Body of pancreas (tissue), 4 donors: ENCODE data around the gene GJC3. TPM values are rescaled to one million over a fixed set of nuclear protein-coding genes. Genes with fewer than 3 reads are reported as not detected.
"Not testable (repeated sequence)": the region's sequence is repeated elsewhere in the genome, so short reads cannot be mapped to it uniquely, and the experiment has no call there.

Experiments
- ATAC-seq: fragments of 150-250 bp; one replicate; pipeline ENCODE4 v1.9.1; 2016
- DNase-seq, 4 donors: peaks; one replicate each; pipeline ENCODE4 v3.0.0-alpha.2; 2019
- H3K27ac ChIP-seq, 4 donors: fragments of 200-600 bp; sonication (generic); 1 replicate in 3 of 4; 2 replicates in 1 of 4; pipeline versions ENCODE4 v1.5.1 to v1.6.1; 2016 to 2019; ENCODE audit warnings: mild to moderate bottlenecking in 1 of 4, mixed read lengths in 1 of 4, moderate library complexity in 1 of 4
- H3K27me3 ChIP-seq, 2 donors: fragments of 200-600 bp; sonication (generic); one replicate each; pipeline ENCODE4 v1.6.0; 2016; ENCODE audit warnings: mild to moderate bottlenecking in 1 of 2
- H3K36me3 ChIP-seq, 2 donors: fragments of 200-600 bp; sonication (generic); replicated peaks in 1 of 2; 2 replicates each; pipeline ENCODE4 v1.5.1; 2016; ENCODE audit warnings: low read depth in 2 of 2; ENCODE audit not compliant: insufficient read depth in 1 of 2
- H3K4me1 ChIP-seq: fragments of 200-600 bp; sonication (generic); one replicate; pipeline ENCODE4 v1.6.0; 2016
- H3K4me3 ChIP-seq, 2 donors: fragments of 200-600 bp; sonication (generic); 1 replicate in 1 of 2; 2 replicates in 1 of 2; pipeline ENCODE4 v1.5.1; 2016 to 2019
- H3K9me3 ChIP-seq, 3 donors: fragments of 200-600 bp; sonication (generic); 1 replicate in 2 of 3; 2 replicates in 1 of 3; pipeline ENCODE4 v1.5.1; 2016
- POLR2A ChIP-seq, 3 donors: fragments of 450-650 bp; IDR thresholded peaks; one replicate each; pipeline ENCODE4 v1.6.1; 2016; ENCODE audit warnings: antibody characterized with exemption in 3 of 3, mild to moderate bottlenecking in 2 of 3
- WGBS, 2 donors: methylation state at CpG; one replicate each; pipeline ENCODE4 v1.1.5; 2017; 5-methylcytosine and 5-hydroxymethylcytosine counted together
- intact Hi-C: fragments of 100-400 bp; cut with DNase I; formaldehyde crosslinking; loops from one replicate; pipeline ENCODE4 v1.15.1; 2023
- total RNA-seq, 2 donors: library from RNA; depleted of rRNA; stranded (reverse); fragments of >200 nt; gene quantifications; one replicate each; pipeline ENCODE4 v1.1.0, GENCODE V29; 2016
- TF ChIP-seq, protein P1 (sequence below), 7 experiments: fragments of 450-650 bp in 4 of 7; fragments of 200-600 bp in 3 of 7; sonication (generic) in 3 of 7; IDR thresholded peaks; one replicate each; pipeline ENCODE4 v1.5.1; 2016 to 2019; ENCODE audit warnings: antibody characterized with exemption in 7 of 7

Gene GJC3
- total RNA-seq, 2 donors from 2014 or later: not detected

GRCh38 chr7:99971242-99971641 lies 41.8 kb upstream of the GJC3 start:
- Histone ChIP-seq H3K27ac (no peak overlapping the region), H3K4me3 (no peak overlapping the region), H3K27me3 (no peaks in the 10 kb centered on the region), H3K36me3 (peaks cover 0 to 10% of the 10 kb centered on the region in 2 donors), H3K9me3 (no peaks in the 10 kb centered on the region), H3K4me1 (peaks cover 41% of the 10 kb centered on the region)
- intact Hi-C loops: no loop called here
- WGBS, 2 donors: 50 to 70% methylated on average over 2 to 4 of the region's 4 CpGs
- TF ChIP-seq POLR2A (IDR thresholded peaks at IDR 0.05): no peak
- TF ChIP-seq, protein P1, sequence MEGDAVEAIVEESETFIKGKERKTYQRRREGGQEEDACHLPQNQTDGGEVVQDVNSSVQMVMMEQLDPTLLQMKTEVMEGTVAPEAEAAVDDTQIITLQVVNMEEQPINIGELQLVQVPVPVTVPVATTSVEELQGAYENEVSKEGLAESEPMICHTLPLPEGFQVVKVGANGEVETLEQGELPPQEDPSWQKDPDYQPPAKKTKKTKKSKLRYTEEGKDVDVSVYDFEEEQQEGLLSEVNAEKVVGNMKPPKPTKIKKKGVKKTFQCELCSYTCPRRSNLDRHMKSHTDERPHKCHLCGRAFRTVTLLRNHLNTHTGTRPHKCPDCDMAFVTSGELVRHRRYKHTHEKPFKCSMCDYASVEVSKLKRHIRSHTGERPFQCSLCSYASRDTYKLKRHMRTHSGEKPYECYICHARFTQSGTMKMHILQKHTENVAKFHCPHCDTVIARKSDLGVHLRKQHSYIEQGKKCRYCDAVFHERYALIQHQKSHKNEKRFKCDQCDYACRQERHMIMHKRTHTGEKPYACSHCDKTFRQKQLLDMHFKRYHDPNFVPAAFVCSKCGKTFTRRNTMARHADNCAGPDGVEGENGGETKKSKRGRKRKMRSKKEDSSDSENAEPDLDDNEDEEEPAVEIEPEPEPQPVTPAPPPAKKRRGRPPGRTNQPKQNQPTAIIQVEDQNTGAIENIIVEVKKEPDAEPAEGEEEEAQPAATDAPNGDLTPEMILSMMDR (IDR thresholded peaks at IDR 0.05): no peak
- DNase-seq (no peak), ATAC-seq (no peak)

GRCh38 chr7:99969813-99970212 lies 40.4 kb upstream of the GJC3 start:
- H3K4me3 ChIP-seq, H3K27ac ChIP-seq, H3K9me3 ChIP-seq, H3K36me3 ChIP-seq, ATAC-seq, intact Hi-C loops, H3K27me3 ChIP-seq: not testable (repeated sequence)
- H3K4me1 ChIP-seq: peaks cover 38% of the 10 kb centered on the region
- DNase-seq: peak in 2 of 4 donors; percentile 26 to 52
- 0 to 11% methylated on average over 1 of the region's 1 CpG for WGBS, 2 donors

- 85 to 86% methylated on average over 3 of the region's 3 CpGs for WGBS, 2 donors
- no peak for DNase-seq
- H3K36me3 ChIP-seq: peaks cover 0 to 10% of the 10 kb centered on the region in 2 donors
- H3K9me3 ChIP-seq: no peaks in the 10 kb centered on the region
- ATAC-seq: no peak
- H3K4me3 ChIP-seq: no peak overlapping the region
- intact Hi-C loops: no loop called here
- peaks cover 38% of the 10 kb centered on the region for H3K4me1 ChIP-seq
- H3K27me3 ChIP-seq: no peaks in the 10 kb centered on the region
- H3K27ac ChIP-seq: no peak overlapping the region
- TF ChIP-seq POLR2A (IDR thresholded peaks at IDR 0.05): no peak
- TF ChIP-seq, protein P1 (IDR thresholded peaks at IDR 0.05): no peak
Observed at GRCh38 chr7:99969298-99969697, 39.9 kb upstream of the GJC3 start.

- TF ChIP-seq, protein P1 (IDR thresholded peaks at IDR 0.05): no peak
- TF ChIP-seq POLR2A (IDR thresholded peaks at IDR 0.05): no peak
- WGBS, 2 donors: 78 to 79% methylated on average over 9 of the region's 9 CpGs
- no peaks in the 10 kb centered on the region for H3K27me3 ChIP-seq
Observed at GRCh38 chr7:99958564-99959227, 29.3 kb upstream of the GJC3 start.

GRCh38 chr7:99955247-99955646 lies 25.8 kb upstream of the GJC3 start:
- WGBS, 2 donors: 78 to 87% methylated on average over 6 of the region's 6 CpGs
- no peaks in the 10 kb centered on the region for H3K9me3 ChIP-seq

More at GRCh38 chr7:99958564-99959227, 29.3 kb upstream of the GJC3 start:
- Histone ChIP-seq H3K4me3 (no peak overlapping the region), H3K27ac (no peak overlapping the region), H3K36me3 (no peaks in the 10 kb centered on the region), H3K9me3 (no peaks in the 10 kb centered on the region), H3K4me1 (no peaks in the 10 kb centered on the region)
- intact Hi-C loops: no loop called here
- DNase-seq: no peak
- ATAC-seq: no peak

DNA sequence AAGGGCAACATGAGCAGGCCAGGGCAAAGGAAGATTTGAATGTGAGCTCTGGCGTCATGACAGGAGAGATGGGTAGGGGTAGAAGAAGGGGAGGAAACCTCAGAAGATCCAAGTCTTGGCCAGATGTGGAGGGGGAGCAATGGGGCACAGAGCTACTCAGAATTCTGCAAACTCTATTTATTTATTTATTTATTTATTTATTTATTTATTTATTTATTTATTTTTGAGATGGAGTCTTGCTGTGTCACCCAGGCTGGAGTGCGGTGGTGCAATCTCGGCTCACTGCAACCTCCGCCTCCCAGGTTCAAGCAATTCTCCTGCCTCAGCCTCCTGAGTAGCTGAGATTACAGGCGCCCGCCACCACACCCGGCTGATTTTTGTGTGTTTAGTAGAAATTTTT lies 25.2 kb upstream of the GJC3 start:
- 90 to 95% methylated on average over 7 of the region's 7 CpGs for WGBS, 2 donors
- ATAC-seq, H3K4me3 ChIP-seq, intact Hi-C loops, H3K36me3 ChIP-seq, DNase-seq, H3K9me3 ChIP-seq, H3K4me1 ChIP-seq, H3K27ac ChIP-seq, H3K27me3 ChIP-seq: not testable (repeated sequence)

More at GRCh38 chr7:99955247-99955646, 25.8 kb upstream of the GJC3 start:
- Histone ChIP-seq H3K27ac (no peak overlapping the region), H3K36me3 (no peaks in the 10 kb centered on the region), H3K4me1 (no peaks in the 10 kb centered on the region), H3K4me3 (no peak overlapping the region), H3K27me3 (no peaks in the 10 kb centered on the region)
- intact Hi-C loops: no loop called here
- no peak for TF ChIP-seq POLR2A (IDR thresholded peaks at IDR 0.05)
- TF ChIP-seq, protein P1 (IDR thresholded peaks at IDR 0.05): no peak
- DNase-seq (no peak), ATAC-seq (no peak)
